H1 (cell line): ENCODE results near the gene PFDN6. TPM values are rescaled to one million over a fixed set of nuclear protein-coding genes. Genes with fewer than 3 reads are reported as not detected.

Source experiments
- CTCF ChIA-PET: fragments of 300-600 bp; sonication (Branson Sonifier 250); formaldehyde crosslinking; loops from one replicate; lab custom pipeline; 2021; ENCODE audit not compliant: partially characterized antibody; lab: Charles Lee
- POLR2A ChIA-PET: fragments of 300-600 bp; sonication (Branson Sonifier 250); formaldehyde crosslinking; loops from one replicate; lab custom pipeline; 2021; ENCODE audit warnings: inconsistent platforms; ENCODE audit not compliant: partially characterized antibody; lab: Charles Lee
- DNase-seq, 2 experiments: peaks; one replicate each; pipeline versions ENCODE4 v3.0.0 to v3.0.0-alpha.2; 2010 to 2022; ENCODE audit warnings: low spot score in 2 of 2, low read depth in 1 of 2, mixed read lengths in 1 of 2
- FAIRE-seq: peaks from 2 replicates; lab custom pipeline; 2011; peaks lifted over from hg19 to GRCh38; lab: Jason Lieb, UNC
- H2AFZ ChIP-seq: 2 replicates; pipeline ENCODE4 v1.8.1; 2012; ENCODE audit warnings: low read length, inconsistent platforms
- H2AK5ac ChIP-seq: 2 replicates; pipeline ENCODE4 v1.6.1; 2013; ENCODE audit warnings: low read depth, low read length
- H2BK120ac ChIP-seq: replicated peaks from 2 replicates; pipeline ENCODE3; 2013; ENCODE audit warnings: low read depth, low read length, inconsistent platforms
- H2BK12ac ChIP-seq: 2 replicates; pipeline ENCODE4 v1.6.1; 2013; ENCODE audit warnings: low read depth, low read length
- H2BK15ac ChIP-seq: 2 replicates; pipeline ENCODE4 v1.6.1; 2013; ENCODE audit warnings: low read length
- H2BK20ac ChIP-seq: 2 replicates; pipeline ENCODE4 v1.6.1; 2013; ENCODE audit warnings: low read length
- H2BK5ac ChIP-seq: 2 replicates; pipeline ENCODE4 v1.6.1; 2013; ENCODE audit warnings: low read depth, low read length
- H3K14ac ChIP-seq: 2 replicates; pipeline ENCODE4 v1.6.1; 2013; ENCODE audit warnings: inconsistent platforms; ENCODE audit not compliant: insufficient read length
- H3K18ac ChIP-seq: 2 replicates; pipeline ENCODE4 v1.6.1; 2013; ENCODE audit warnings: low read length; ENCODE audit errors: extremely low read depth
- H3K23ac ChIP-seq: 2 replicates; pipeline ENCODE4 v1.6.1; 2013; ENCODE audit warnings: inconsistent platforms; ENCODE audit not compliant: insufficient read length
- H3K23me2 ChIP-seq: 2 replicates; pipeline ENCODE4 v1.6.1; 2013; ENCODE audit warnings: low read depth, low read length
- H3K27ac ChIP-seq: 2 replicates; pipeline ENCODE4 v1.6.1; 2011; ENCODE audit warnings: low read depth, low read length, inconsistent platforms
- H3K27me3 ChIP-seq, 4 experiments: replicated peaks in 1 of 4; 1 replicate in 1 of 4; 2 replicates in 3 of 4; pipeline versions ENCODE4 v1.6.1 to v1.8.1; 2011 to 2013; ENCODE audit warnings: low read length in 3 of 4, mild to moderate bottlenecking in 3 of 4, inconsistent platforms in 2 of 4, mixed read lengths in 2 of 4, moderate library complexity in 1 of 4; ENCODE audit not compliant: control insufficient read depth in 3 of 4, insufficient read depth in 3 of 4; ENCODE audit errors: extremely low read depth in 1 of 4
- H3K36me3 ChIP-seq, 4 experiments: 2 replicates each; pipeline versions ENCODE4 v1.6.1 to v1.8.1; 2011 to 2013; ENCODE audit warnings: mild to moderate bottlenecking in 4 of 4, low read length in 3 of 4, moderate library complexity in 2 of 4, control low read depth in 1 of 4, inconsistent platforms in 1 of 4; ENCODE audit not compliant: insufficient read depth in 4 of 4, control insufficient read depth in 2 of 4
- H3K4ac ChIP-seq: replicated peaks from 2 replicates; pipeline ENCODE3; 2013; ENCODE audit warnings: low read length, low read depth, mixed read lengths, inconsistent platforms; ENCODE audit not compliant: insufficient read length
- H3K4me1 ChIP-seq, 4 experiments: replicated peaks in 1 of 4; 1 replicate in 1 of 4; 2 replicates in 3 of 4; pipeline versions ENCODE4 v1.6.1 to v1.8.1; 2011 to 2013; ENCODE audit warnings: low read length in 3 of 4, inconsistent platforms in 2 of 4, mixed read lengths in 1 of 4; ENCODE audit not compliant: insufficient read depth in 4 of 4, control insufficient read depth in 3 of 4
- H3K4me2 ChIP-seq, 2 experiments: 2 replicates each; pipeline versions ENCODE4 v1.6.1 to v1.8.1; 2011 to 2013; ENCODE audit warnings: low read depth in 2 of 2, low read length in 2 of 2, control low read depth in 1 of 2, inconsistent platforms in 1 of 2, mild to moderate bottlenecking in 1 of 2; ENCODE audit not compliant: insufficient read depth in 1 of 2
- H3K4me3 ChIP-seq, 4 experiments: fragments of 200-600, 300-600 bp in 1 of 4; sonication (generic), shearing (Covaris generic), sonication (Bioruptor Twin) in 1 of 4; 2 replicates each; pipeline versions ENCODE4 v1.5.1 to v1.8.1; 2011 to 2016; ENCODE audit warnings: low read length in 4 of 4, low read depth in 3 of 4, control low read depth in 2 of 4, inconsistent platforms in 2 of 4, mild to moderate bottlenecking in 2 of 4, mixed read lengths in 1 of 4, moderate library complexity in 1 of 4; ENCODE audit not compliant: insufficient read depth in 2 of 4; ENCODE audit errors: extremely low read depth in 1 of 4
- H3K56ac ChIP-seq: replicated peaks from 2 replicates; pipeline ENCODE3; 2013; ENCODE audit warnings: low read depth, mild to moderate bottlenecking, mixed read lengths, low read length, inconsistent platforms; ENCODE audit not compliant: insufficient read length
- H3K79me1 ChIP-seq: 2 replicates; pipeline ENCODE4 v1.6.1; 2013; ENCODE audit warnings: low read depth, low read length, control low read depth
- H3K79me2 ChIP-seq, 2 experiments: 2 replicates each; pipeline versions ENCODE4 v1.6.1 to v1.8.1; 2012 to 2013; ENCODE audit warnings: low read length in 2 of 2, mild to moderate bottlenecking in 2 of 2, inconsistent platforms in 1 of 2; ENCODE audit not compliant: insufficient read depth in 2 of 2, control insufficient read depth in 1 of 2
- H3K9ac ChIP-seq, 4 experiments: replicated peaks in 1 of 4; 1 replicate in 1 of 4; 2 replicates in 3 of 4; pipeline versions ENCODE4 v1.6.1 to v1.8.1; 2011 to 2013; ENCODE audit warnings: low read depth in 3 of 4, low read length in 3 of 4, control low read depth in 2 of 4, mild to moderate bottlenecking in 2 of 4, moderate library complexity in 2 of 4, inconsistent platforms in 1 of 4; ENCODE audit errors: extremely low read depth in 1 of 4
- H3K9me3 ChIP-seq, 2 experiments: 2 replicates each; pipeline versions ENCODE4 v1.6.1 to v1.8.1; 2012 to 2013; ENCODE audit warnings: mild to moderate bottlenecking in 2 of 2, moderate library complexity in 2 of 2, control low read depth in 1 of 2, inconsistent platforms in 1 of 2, low read depth in 1 of 2, low read length in 1 of 2, mixed read lengths in 1 of 2; ENCODE audit not compliant: insufficient read depth in 2 of 2
- H4K20me1 ChIP-seq, 2 experiments: replicated peaks in 1 of 2; 2 replicates each; pipeline versions ENCODE3 to v1.8.1; 2011 to 2013; ENCODE audit warnings: inconsistent platforms in 2 of 2, low read length in 2 of 2, mild to moderate bottlenecking in 1 of 2; ENCODE audit not compliant: insufficient read depth in 2 of 2, control insufficient read depth in 1 of 2
- H4K5ac ChIP-seq: 2 replicates; pipeline ENCODE4 v1.6.1; 2013; ENCODE audit warnings: low read length, low read depth, mixed read lengths, inconsistent platforms; ENCODE audit not compliant: insufficient read length
- H4K8ac ChIP-seq: 2 replicates; pipeline ENCODE4 v1.8.0; 2013; ENCODE audit warnings: mild to moderate bottlenecking, moderate library complexity, low read length, inconsistent platforms; ENCODE audit not compliant: insufficient read depth; ENCODE audit errors: extremely low read depth
- H4K91ac ChIP-seq: replicated peaks from 2 replicates; pipeline ENCODE3; 2013; ENCODE audit warnings: low read length, mixed read lengths, inconsistent platforms; ENCODE audit not compliant: insufficient read length
- POLR2A ChIP-seq, 2 experiments: IDR thresholded peaks; 1 replicate in 1 of 2; 2 replicates in 1 of 2; pipeline ENCODE4 v1.6.1; 2011; ENCODE audit warnings: low read depth in 2 of 2, low read length in 2 of 2, mild to moderate bottlenecking in 2 of 2; ENCODE audit errors: control extremely low read depth in 1 of 2
- POLR2AphosphoS5 ChIP-seq: IDR thresholded peaks from 2 replicates; pipeline ENCODE4 v1.6.1; 2011; ENCODE audit warnings: low read depth, low read length
- SP1 ChIP-seq: IDR thresholded peaks from 2 replicates; pipeline ENCODE4 v1.6.1; 2011; ENCODE audit warnings: low read depth, low read length
- TAF7 ChIP-seq: optimal IDR thresholded peaks from 2 replicates; pipeline ENCODE3; 2011; ENCODE audit warnings: low read depth, mild to moderate bottlenecking, inconsistent platforms, low read length, moderate library complexity, borderline replicate concordance
- TEAD4 ChIP-seq: IDR thresholded peaks from 2 replicates; pipeline ENCODE4 v1.6.1; 2012; ENCODE audit warnings: low read depth, low read length, inconsistent platforms, mixed read lengths
- WGBS, 2 experiments: shearing (Covaris generic) in 1 of 2; methylation state at CpG; one replicate each; pipeline versions ENCODE4 v1.1.6 to v1.1.7; 2013 to 2015; ENCODE audit warnings: low lambda C conversion rate in 2 of 2, mixed read lengths in 2 of 2, inconsistent platforms in 1 of 2, low coverage in 1 of 2, missing lambda C conversion rate in 1 of 2; ENCODE audit not compliant: insufficient replicate concordance in 2 of 2, insufficient coverage in 1 of 2, insufficient read length in 1 of 2; ENCODE audit errors: extremely low coverage in 1 of 2, missing lambda C conversion rate in 1 of 2; 5-methylcytosine and 5-hydroxymethylcytosine counted together
- polyA plus RNA-seq, 7 experiments: library from polyadenylated mRNA; depleted of rRNA in 3 of 7; stranded (reverse) in 5 of 7; unstranded in 2 of 7; fragments of >200 nt in 5 of 7; fragments of 200-250 nt in 2 of 7; gene quantifications; 1 replicate in 5 of 7; 2 replicates in 1 of 7; 4 replicates in 1 of 7; pipeline versions ENCODE4 v1.2.1 to v1.2.3, GENCODE V29; 2011 to 2013; ENCODE audit warnings: missing spikeins in 2 of 7, mixed read lengths in 2 of 7
- total RNA-seq: library from RNA; stranded (reverse); fragmentation: NEBNext Ultra II Directional; extraction: Animal tissue kit (Norgen Biotek cat#: 25700); gene quantifications from 2 replicates; pipeline ENCODE4 v1.2.1, GENCODE V29; 2021

PFDN6 gene
- total and polyA plus RNA-seq, 2 of the 8 experiments (the other 6 are each of a cell fraction or from before 2014, with no cell fraction given), result 32.0 to 95.7 TPM

DNA sequence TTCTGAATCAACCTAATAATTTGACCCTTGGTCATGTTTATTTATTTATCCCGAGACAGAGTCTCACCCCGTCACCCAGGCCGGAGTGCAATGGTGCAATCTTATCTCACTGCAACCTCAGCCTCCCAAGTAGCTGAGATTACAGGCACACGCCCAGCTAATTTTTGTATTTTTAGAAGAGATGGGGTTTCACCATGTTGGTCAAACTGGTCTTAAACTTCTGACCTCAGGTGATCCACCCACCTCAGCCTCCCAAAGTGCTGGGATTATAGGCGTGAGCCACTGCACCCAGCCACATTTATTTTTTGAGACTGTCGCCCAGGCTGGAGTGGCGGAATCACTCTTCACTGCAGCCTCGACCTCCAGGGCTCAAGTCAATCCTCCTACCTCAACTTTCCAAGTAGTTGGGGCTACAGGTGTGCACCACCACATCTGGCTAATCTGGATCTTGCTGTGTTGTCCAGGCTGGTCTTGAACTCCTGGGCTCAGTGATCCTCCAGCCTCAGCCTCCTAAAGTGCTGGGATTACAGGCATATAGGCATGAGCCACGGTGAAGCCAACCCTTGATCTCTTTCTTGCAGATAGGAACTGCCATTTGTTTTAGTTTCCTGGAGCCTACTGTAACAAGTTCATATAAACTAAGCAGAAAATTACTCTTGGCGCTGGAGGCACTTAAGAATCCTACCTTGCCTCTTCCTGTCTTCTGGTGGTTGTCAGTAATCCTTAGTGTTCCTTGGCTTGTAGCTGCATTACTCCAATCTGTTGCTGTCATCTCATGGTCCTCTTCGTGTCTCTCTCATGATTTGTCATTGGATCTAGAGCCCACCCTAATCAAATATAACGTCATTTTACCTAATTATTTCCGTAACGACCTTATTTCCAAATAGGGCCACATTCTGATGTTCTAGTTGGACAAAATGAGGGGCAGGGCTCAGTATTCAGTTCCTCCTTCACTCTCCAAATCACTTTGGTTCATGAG, 15.2 kb upstream of the PFDN6 start:
- Histone ChIP-seq H2BK120ac (no peak overlapping the region), H2AFZ (no peak overlapping the region), H3K4me3 (peak overlapping the region; percentile 26 to 100 (median 90); a peak in 7 of 8 replicates), H2AK5ac (no peak overlapping the region), H3K27ac (peak overlapping the region; percentile 52; the same call in 1 of the 2 replicates), H4K8ac (no peak overlapping the region), H3K18ac (no peak overlapping the region), H3K4me1 (peaks cover 0 to 32% (median 11%) of the 10 kb centered on the region in 4 experiments), H3K79me2 (peaks cover 26 to 43% of the 10 kb centered on the region in 2 experiments), H3K4ac (no peak overlapping the region), H3K9me3 (no peaks in the 10 kb centered on the region), H3K36me3 (peaks cover 16 to 45% (median 34%) of the 10 kb centered on the region in 4 experiments; a peak in 7 of 8 replicates), H4K91ac (no peak overlapping the region), H3K27me3 (no peaks in the 10 kb centered on the region), H3K23ac (no peak overlapping the region), H4K5ac (no peak overlapping the region), H2BK5ac (no peak overlapping the region), H3K14ac (no peak overlapping the region), H3K79me1 (peaks cover 6% of the 10 kb centered on the region; the same call in 1 of the 2 replicates), H2BK15ac (no peak overlapping the region), H3K56ac (no peak overlapping the region), H2BK20ac (no peak overlapping the region), H3K4me2 (peak overlapping the region; percentile 86 to 96), H3K23me2 (peaks cover 22% of the 10 kb centered on the region), H3K9ac (peak overlapping the region in 3 of 4 experiments; percentile 40 to 63 (median 58); a peak in 5 of 7 replicates), H2BK12ac (no peak overlapping the region), H4K20me1 (peaks cover 9 to 17% of the 10 kb centered on the region in 2 experiments)
- TF ChIP-seq TEAD4 (no peak), SP1 (no peak), POLR2AphosphoS5 (peak; percentile 85), TAF7 (no peak), POLR2A (IDR thresholded peaks at IDR 0.05; ENCODE audit: control extremely low read depth in 1 of 2, low read depth in 2 of 2, low read length in 2 of 2) (peak in 1 of 2 experiments; percentile 50; a peak in 2 of 3 replicates)
- CTCF ChIA-PET, result interaction anchor here (0.6 kb wide), 1 partner anchor 1703 kb away, joined by 3 read pairs; no protein-coding TSS in a partner anchor
- POLR2A ChIA-PET, result interaction anchor here (0.6 to 12.0 kb wide), 8 partner anchors 9 to 321 kb away, joined by 3 to 337 read pairs (median 3); partner anchors contain the start of genes PFDN6, RGL2 and WDR46
- DNase-seq, result no peak
- 85% methylated on average over 14 of the region's 14 CpGs; no CpG with 5 or more reads in 1 of the 2 experiments for WGBS, 2 experiments
- no peak for FAIRE-seq
